ENCODE measurements around the gene DLX3.

Gene DLX3

GRCh38 chr17:49992191-49992932, 2.7 kb downstream of the DLX3 start:
- DNase-seq: no peak

DNA sequence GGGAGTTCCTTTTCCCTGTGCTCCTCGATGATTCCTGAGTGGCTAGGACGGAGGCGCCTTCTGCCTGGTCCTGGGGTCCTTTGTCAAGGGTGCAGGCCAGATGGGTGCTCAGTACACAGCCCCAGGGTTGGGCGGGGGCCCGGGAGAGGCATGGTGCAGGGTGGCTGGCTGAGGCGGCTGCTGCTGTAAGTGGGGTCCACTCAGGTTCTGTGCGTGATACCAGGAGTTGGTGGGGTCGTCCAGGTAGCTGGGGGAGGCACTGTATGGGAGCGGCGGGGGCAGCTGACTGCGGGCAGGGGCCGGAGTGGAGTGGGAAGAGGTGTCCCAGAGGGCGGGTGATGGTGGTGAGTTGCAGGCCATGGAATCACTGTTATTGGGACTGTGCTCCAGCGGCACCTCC, 3.6 kb downstream of the DLX3 start:
- no peak for DNase-seq

GRCh38 chr17:49990921-49991320, 4.1 kb downstream of the DLX3 start:
- DNase-seq: no peak

GRCh38 chr17:49990331-49990730, 4.7 kb downstream of the DLX3 start:
- no peak for DNase-seq

GRCh38 chr17:49989518-49989880, 5.5 kb downstream of the DLX3 start:
- no peak for DNase-seq

- DNase-seq: no peak
These were observed 7.2 kb downstream of the DLX3 start for GRCh38 chr17:49987681-49988441.

- DNase-seq: no peak
These were observed 7.8 kb downstream of the DLX3 start for GRCh38 chr17:49987290-49987585.

- DNase-seq: no peak
These were observed 8.4 kb downstream of the DLX3 start for GRCh38 chr17:49986396-49987289.

DNA sequence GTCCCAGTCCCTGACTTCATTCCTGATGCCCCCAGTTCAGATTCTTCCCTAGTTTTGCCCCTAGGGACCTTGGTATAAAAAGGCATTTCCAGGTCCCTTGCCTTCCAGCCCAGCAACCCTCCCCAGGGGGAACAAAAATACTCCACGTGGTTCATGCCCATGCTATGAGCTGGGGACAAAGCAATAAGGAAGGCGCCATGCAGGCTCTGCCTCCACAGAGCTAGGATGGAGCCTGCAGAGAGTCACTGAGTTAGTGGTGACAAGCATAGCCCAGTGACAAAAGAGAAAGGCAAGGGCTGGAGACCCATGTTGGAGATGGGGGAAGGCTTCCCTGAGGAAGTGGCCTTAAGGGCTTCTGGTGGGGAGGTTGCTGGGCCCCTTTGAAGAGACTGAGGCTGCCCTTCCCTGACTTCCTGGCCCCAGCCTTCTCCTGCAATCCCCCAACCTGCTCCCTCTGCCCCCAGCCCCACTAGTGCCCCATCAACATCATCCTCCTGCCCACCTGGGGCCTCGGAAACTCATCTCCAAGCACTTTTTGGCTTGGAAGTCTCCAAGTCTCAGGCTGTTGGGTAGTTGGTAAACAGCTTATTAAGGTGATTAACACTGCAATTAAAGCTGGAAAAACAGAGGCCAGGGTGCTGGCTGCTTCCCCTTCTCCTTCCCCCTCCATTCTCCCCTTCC, 9.6 kb downstream of the DLX3 start:
- DNase-seq: no peak

DNA sequence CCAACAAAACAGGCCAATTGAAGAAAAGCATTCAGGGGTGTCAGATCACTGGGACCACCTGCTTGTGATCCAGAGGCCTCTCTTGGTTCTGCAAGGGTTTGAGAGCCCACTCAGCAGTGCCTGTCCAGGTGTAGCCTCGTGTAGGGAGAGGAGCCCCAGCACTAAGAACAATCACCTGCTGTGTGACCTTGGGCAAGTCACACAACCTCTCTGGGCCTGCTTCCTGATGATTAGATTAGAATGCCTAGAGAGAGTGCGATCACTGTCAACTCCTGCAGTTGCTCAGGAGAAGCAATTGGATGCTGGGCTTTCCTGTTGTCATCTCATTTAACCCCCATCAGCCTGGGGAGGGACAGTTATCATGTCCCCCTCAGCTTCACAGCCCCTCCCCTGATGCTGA, 10.2 kb downstream of the DLX3 start:
- no peak for DNase-seq

DNA sequence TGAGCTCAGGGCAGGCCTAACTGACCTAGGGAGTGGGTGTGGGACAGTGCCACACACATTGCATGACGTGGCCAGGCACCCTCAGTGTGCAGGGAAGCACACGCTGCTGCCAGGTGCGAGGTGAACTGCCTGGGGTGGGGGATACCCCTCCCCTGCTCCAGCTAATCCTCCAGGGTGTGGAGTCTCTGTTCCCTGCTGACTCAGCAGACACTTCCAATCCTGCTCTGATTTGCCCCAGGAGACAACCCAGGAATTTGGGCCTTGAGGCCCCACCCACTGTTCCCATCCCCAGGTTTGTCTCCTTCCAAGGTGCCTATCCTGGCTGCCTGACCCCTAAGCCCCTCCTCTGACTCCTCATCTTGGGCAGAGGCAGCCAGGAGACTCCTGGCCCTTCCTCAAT, 10.7 kb downstream of the DLX3 start:
- DNase-seq: no peak

DNA sequence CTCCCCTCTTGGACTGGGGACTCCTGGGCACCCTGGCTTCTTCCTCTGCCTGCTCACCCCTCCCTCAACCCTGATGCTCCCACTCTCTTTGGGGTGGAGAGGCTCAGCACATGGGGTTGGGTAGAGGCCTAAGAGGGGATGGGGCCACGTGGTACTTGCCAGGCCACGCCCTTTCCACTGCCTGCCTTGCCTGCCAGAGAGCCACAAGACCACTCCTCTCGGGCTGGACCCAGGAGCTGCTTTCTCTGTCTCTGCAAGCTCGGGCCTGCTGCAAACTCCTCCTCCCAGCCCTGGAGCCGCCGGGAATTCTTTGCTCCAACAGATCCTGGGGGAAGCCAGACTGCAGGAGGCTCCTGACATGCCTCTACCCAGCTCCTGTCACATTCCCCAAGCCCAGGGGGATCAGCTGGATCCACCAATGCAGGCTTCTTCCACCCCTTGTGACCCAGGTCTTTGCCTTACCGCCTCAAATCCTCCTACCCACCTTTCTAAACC, 14.3 kb downstream of the DLX3 start:
- no peak for DNase-seq

GRCh38 chr17:49979748-49980479, 15.1 kb downstream of the DLX3 start:
- DNase-seq: no peak

DNA sequence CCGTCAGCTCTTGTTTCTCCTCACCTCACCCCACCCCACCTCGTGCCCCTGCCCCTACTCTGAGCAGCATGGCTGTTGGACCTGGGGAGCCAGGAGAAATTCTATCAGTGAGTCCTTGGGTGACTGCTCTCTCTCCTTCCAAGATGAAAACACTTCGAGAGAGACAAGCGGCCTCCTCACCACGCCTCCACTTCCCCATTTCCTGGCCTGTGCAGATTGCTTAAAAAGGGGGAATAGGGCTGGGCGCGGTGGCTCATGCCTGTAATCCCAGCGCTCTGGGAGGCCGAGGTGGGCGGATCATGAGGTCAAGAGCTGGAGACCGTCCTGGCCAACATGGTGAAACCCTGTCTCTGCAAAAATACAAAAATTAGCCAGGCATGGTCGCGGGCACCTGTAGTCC, 16.5 kb downstream of the DLX3 start:
- DNase-seq: no peak

DNA sequence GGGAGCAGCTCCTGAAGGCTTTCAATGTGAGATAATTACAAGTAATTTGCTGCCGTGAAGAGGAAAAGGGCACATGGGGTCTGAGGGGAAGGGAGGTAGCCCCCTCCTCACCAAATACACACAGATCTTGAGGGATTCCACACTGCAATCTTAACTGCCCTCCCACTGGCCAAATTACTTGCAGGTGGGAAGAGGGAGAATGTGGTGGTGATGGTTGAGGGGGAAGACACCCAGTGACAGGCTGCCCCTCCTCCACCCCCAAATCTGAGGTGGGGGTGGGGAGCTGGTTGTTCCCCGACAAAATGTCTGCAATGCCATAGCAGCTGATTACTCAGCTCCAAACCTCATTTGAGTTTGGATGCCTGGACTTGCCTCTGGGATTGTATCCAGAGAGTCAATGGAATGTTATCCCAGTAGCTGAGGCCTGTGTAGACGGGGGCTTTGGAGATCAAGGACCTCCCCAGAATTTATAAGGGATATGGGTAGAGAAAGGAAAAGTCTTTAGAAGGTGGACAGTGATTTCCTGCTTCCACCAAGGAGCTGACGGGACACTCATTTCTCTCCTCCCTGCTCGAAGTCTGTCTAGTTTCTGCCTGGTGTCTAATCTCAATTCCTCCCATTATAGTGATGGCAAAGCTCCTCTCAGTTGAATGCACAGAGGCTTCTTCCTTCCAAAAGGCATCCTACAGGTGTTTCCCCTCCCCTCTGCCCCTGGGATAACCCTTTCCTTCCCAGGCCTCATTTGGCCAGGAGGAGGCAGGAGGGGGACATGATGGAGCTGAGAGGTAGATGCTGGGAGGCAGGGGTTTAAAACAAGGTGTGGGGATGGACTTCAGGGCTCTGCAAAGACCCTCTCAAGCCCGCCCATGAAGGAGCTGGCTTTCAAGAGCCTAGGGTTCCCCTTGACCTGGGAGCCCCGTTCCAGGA, 17.3 kb downstream of the DLX3 start:
- no peak for DNase-seq

DNA sequence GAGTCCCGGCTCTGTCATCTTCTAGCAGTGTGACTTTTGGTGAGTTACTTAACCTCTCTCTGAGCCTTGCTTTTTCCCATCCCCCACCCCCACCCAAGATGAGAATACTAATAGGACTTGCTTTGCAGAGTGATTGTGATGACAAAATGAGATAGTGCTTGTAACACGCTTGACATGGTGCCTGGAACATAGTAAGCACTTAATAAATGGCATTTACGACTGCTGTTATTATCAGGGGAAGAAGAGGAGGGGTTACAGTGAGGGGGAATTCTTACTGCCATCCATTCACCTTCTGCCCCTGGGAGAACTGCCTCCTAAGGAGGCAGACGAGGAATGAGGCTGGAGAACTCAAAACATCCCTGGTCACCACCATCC, 18.2 kb downstream of the DLX3 start:
- DNase-seq: no peak

DNA sequence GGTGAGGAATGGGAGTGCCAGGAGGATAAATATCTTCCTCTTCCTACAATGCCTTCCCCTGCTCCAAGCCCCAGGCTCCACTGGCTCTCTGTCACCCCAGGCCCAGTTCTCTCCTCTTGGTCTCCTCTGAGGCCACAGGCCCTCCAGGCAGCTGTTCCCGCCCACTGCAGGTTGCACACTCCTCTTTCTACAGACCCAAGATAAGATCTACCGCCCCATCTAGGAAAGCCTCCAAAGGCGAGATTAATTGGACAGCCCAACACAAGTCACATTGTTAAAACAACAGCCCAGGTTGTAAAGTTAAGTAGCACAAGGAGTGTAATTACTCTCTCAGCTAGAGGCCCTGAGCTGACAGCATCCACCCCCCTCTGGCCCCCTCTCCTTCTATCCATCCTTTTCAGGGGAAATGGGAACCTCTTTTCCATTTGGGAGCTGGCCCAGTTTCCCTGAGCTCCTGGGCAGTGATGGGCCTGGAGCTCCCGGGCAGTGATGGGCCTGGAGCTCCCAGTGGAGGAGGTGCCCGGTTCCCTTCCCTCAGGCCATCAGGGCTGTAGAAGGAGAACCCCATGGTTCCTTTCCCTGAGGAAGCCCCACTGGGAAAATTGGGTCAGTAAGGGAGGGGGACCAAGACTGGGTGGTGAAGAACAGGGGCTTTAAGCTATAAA, 18.7 kb downstream of the DLX3 start:
- no peak for DNase-seq

GRCh38 chr17:49975531-49975930, 19.5 kb downstream of the DLX3 start:
- no peak for DNase-seq

DNA sequence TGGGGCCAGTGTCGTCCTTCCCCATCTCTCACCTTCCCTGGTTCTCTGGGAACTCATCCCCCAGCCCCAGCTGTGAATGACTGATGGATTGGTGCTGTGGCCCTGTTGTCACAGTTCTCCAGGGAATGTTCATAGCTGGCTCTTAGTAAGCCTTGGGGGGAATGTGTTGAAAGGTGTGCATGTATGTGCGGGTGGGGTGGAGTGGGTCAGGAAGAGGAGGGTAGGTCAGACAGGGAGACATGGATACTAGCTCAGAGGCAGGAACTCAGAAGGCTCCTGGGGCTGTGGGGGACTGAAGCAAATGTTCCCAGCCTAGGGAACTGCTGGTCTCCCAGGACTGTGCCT, 21.8 kb downstream of the DLX3 start:
- DNase-seq: no peak

- no peak for DNase-seq
These were observed 22.3 kb downstream of the DLX3 start for GRCh38 chr17:49972486-49973270.

Data from CD4-positive, alpha-beta T cell treated with Interleukin-15 for 1 hour (primary cell).